T-helper 1 cell treated with Interleukin-12 subunit alpha and Interleukin-12 subunit beta and Interleukin-4 antibody, amounts not matched to agents 30 μg/mL and 1 μg/mL, for 36 hours (primary cell): ENCODE measurements around the gene SHISA7.
"Not testable (repeated sequence)": the region's sequence is repeated elsewhere in the genome, so short reads cannot be mapped to it uniquely, and the experiment has no call there.

Experiments
- H3K27ac Mint-ChIP-seq: one replicate; pipeline ENCODE4 v1.8.0; 2021; ENCODE audit warnings: mild to moderate bottlenecking, mixed read lengths
- H3K27me3 Mint-ChIP-seq: one replicate; pipeline ENCODE4 v1.8.0; 2021; ENCODE audit warnings: low read depth, mixed read lengths
- H3K36me3 Mint-ChIP-seq: one replicate; pipeline ENCODE4 v1.8.0; 2021; ENCODE audit warnings: low read depth, mixed read lengths
- H3K4me1 Mint-ChIP-seq: one replicate; pipeline ENCODE4 v1.8.0; 2021; ENCODE audit warnings: low read depth, mixed read lengths
- H3K4me3 Mint-ChIP-seq: one replicate; pipeline ENCODE4 v1.8.0; 2021; ENCODE audit warnings: mild to moderate bottlenecking, moderate library complexity, mixed read lengths
- H3K9me3 Mint-ChIP-seq: one replicate; pipeline ENCODE4 v1.8.0; 2021; ENCODE audit warnings: mixed read lengths

SHISA7 gene

GRCh38 chr19:55449469-55449868 lies 6.4 kb upstream of the SHISA7 start:
- H3K4me3 Mint-ChIP-seq: no peak overlapping the region
- H3K4me1 Mint-ChIP-seq: peaks cover 4% of the 10 kb centered on the region
- peaks cover 3% of the 10 kb centered on the region for H3K36me3 Mint-ChIP-seq
- no peak overlapping the region for H3K27ac Mint-ChIP-seq
- no peaks in the 10 kb centered on the region for H3K9me3 Mint-ChIP-seq
- H3K27me3 Mint-ChIP-seq: peaks cover 47% of the 10 kb centered on the region

GRCh38 chr19:55448175-55448490 lies 5.0 kb upstream of the SHISA7 start:
- peaks cover 50% of the 10 kb centered on the region for H3K27me3 Mint-ChIP-seq
- H3K9me3 Mint-ChIP-seq: not testable (repeated sequence)

GRCh38 chr19:55447421-55448174 lies 4.5 kb upstream of the SHISA7 start:
- Mint-ChIP-seq H3K27ac (no peak overlapping the region), H3K4me3 (no peak overlapping the region), H3K36me3 (no peaks in the 10 kb centered on the region), H3K4me1 (peaks cover 3% of the 10 kb centered on the region), H3K27me3 (peaks cover 50% of the 10 kb centered on the region), H3K9me3 (no peaks in the 10 kb centered on the region)

More at GRCh38 chr19:55448175-55448490, 5.0 kb upstream of the SHISA7 start:
- not testable (repeated sequence) for H3K27ac Mint-ChIP-seq, H3K4me1 Mint-ChIP-seq, H3K4me3 Mint-ChIP-seq, H3K36me3 Mint-ChIP-seq

GRCh38 chr19:55446060-55446459 lies 3.0 kb upstream of the SHISA7 start:
- Mint-ChIP-seq H3K36me3 (no peaks in the 10 kb centered on the region), H3K4me3 (no peak overlapping the region), H3K27me3 (peaks cover 49% of the 10 kb centered on the region), H3K27ac (no peak overlapping the region), H3K4me1 (peaks cover 8% of the 10 kb centered on the region), H3K9me3 (no peaks in the 10 kb centered on the region)

- Mint-ChIP-seq H3K4me1 (peaks cover 11% of the 10 kb centered on the region), H3K27ac (no peak overlapping the region), H3K27me3 (peaks cover 52% of the 10 kb centered on the region), H3K9me3 (no peaks in the 10 kb centered on the region), H3K36me3 (no peaks in the 10 kb centered on the region), H3K4me3 (no peak overlapping the region)
These were observed 1.5 kb upstream of the SHISA7 start for GRCh38 chr19:55444646-55445045.

- H3K36me3 Mint-ChIP-seq: no peaks in the 10 kb centered on the region
- H3K27me3 Mint-ChIP-seq: peaks cover 58% of the 10 kb centered on the region
- no peaks in the 10 kb centered on the region for H3K9me3 Mint-ChIP-seq
- H3K4me1 Mint-ChIP-seq: peaks cover 11% of the 10 kb centered on the region
- H3K27ac Mint-ChIP-seq: no peak overlapping the region
- no peak overlapping the region for H3K4me3 Mint-ChIP-seq
These were observed 852 bp upstream of the SHISA7 start for GRCh38 chr19:55443824-55444480.

GRCh38 chr19:55442372-55442961 lies 633 bp downstream of the SHISA7 start:
- H3K4me1 Mint-ChIP-seq: peaks cover 11% of the 10 kb centered on the region
- H3K36me3 Mint-ChIP-seq: no peaks in the 10 kb centered on the region
- no peak overlapping the region for H3K27ac Mint-ChIP-seq
- peaks cover 63% of the 10 kb centered on the region for H3K27me3 Mint-ChIP-seq
- H3K4me3 Mint-ChIP-seq: no peak overlapping the region
- no peaks in the 10 kb centered on the region for H3K9me3 Mint-ChIP-seq

- H3K27me3 Mint-ChIP-seq: peaks cover 70% of the 10 kb centered on the region
- H3K4me3 Mint-ChIP-seq: no peak overlapping the region
- H3K27ac Mint-ChIP-seq: no peak overlapping the region
- H3K36me3 Mint-ChIP-seq: no peaks in the 10 kb centered on the region
- H3K9me3 Mint-ChIP-seq: no peaks in the 10 kb centered on the region
- H3K4me1 Mint-ChIP-seq: peaks cover 12% of the 10 kb centered on the region
These were observed 1.3 kb downstream of the SHISA7 start for GRCh38 chr19:55441692-55442321.

- Mint-ChIP-seq H3K4me3 (no peak overlapping the region), H3K4me1 (peaks cover 13% of the 10 kb centered on the region), H3K36me3 (no peaks in the 10 kb centered on the region), H3K27ac (peak overlapping the region; percentile 0), H3K9me3 (no peaks in the 10 kb centered on the region), H3K27me3 (peaks cover 74% of the 10 kb centered on the region)
These were observed 1.8 kb downstream of the SHISA7 start for GRCh38 chr19:55441319-55441691.

GRCh38 chr19:55440411-55441105 lies 2.5 kb downstream of the SHISA7 start:
- peaks cover 68% of the 10 kb centered on the region for H3K27me3 Mint-ChIP-seq
- peak overlapping the region; percentile 0 for H3K27ac Mint-ChIP-seq
- H3K4me1 Mint-ChIP-seq: peaks cover 13% of the 10 kb centered on the region
- H3K4me3 Mint-ChIP-seq: no peak overlapping the region
- H3K9me3 Mint-ChIP-seq: no peaks in the 10 kb centered on the region
- H3K36me3 Mint-ChIP-seq: no peaks in the 10 kb centered on the region

- no peaks in the 10 kb centered on the region for H3K36me3 Mint-ChIP-seq
- H3K4me1 Mint-ChIP-seq: peaks cover 13% of the 10 kb centered on the region
- H3K4me3 Mint-ChIP-seq: no peak overlapping the region
- H3K9me3 Mint-ChIP-seq: no peaks in the 10 kb centered on the region
- H3K27me3 Mint-ChIP-seq: peaks cover 55% of the 10 kb centered on the region
- H3K27ac Mint-ChIP-seq: no peak overlapping the region
These were observed 4.0 kb downstream of the SHISA7 start for GRCh38 chr19:55439052-55439451.

- H3K36me3 Mint-ChIP-seq: no peaks in the 10 kb centered on the region
- peaks cover 47% of the 10 kb centered on the region for H3K27me3 Mint-ChIP-seq
- H3K27ac Mint-ChIP-seq: no peak overlapping the region
- H3K9me3 Mint-ChIP-seq: no peaks in the 10 kb centered on the region
- no peak overlapping the region for H3K4me3 Mint-ChIP-seq
- peaks cover 13% of the 10 kb centered on the region for H3K4me1 Mint-ChIP-seq
These were observed 5.7 kb downstream of the SHISA7 start for GRCh38 chr19:55437410-55437809.

GRCh38 chr19:55436847-55437246 lies 6.3 kb downstream of the SHISA7 start:
- Mint-ChIP-seq H3K4me1 (peaks cover 13% of the 10 kb centered on the region), H3K27ac (no peak overlapping the region), H3K36me3 (no peaks in the 10 kb centered on the region), H3K4me3 (no peak overlapping the region), H3K9me3 (no peaks in the 10 kb centered on the region), H3K27me3 (peaks cover 49% of the 10 kb centered on the region)

- Mint-ChIP-seq H3K9me3 (peaks cover 7% of the 10 kb centered on the region), H3K27ac (no peak overlapping the region), H3K4me3 (no peak overlapping the region), H3K27me3 (peaks cover 43% of the 10 kb centered on the region), H3K4me1 (peaks cover 3% of the 10 kb centered on the region), H3K36me3 (no peaks in the 10 kb centered on the region)
These were observed 8.1 kb downstream of the SHISA7 start for GRCh38 chr19:55435020-55435419.
